ENCODE results near the gene WIPF3. TPM values are rescaled to one million over a fixed set of nuclear protein-coding genes. Genes with fewer than 3 reads are reported as not detected.

WIPF3 gene
- total and polyA plus RNA-seq, 2 of the 4 experiments (the other 2 are of a cell fraction), result not detected

- DNase-seq (no peak), ATAC-seq (ENCODE audit: low read depth) (no peak)
- Histone ChIP-seq H2AK5ac (ENCODE audit: low read depth, low read length) (no peak overlapping the region), H2AFZ (replicated peaks; ENCODE audit: low read length, poor library complexity) (no peak overlapping the region), H2BK20ac (ENCODE audit: low read depth, low read length) (no peak overlapping the region), H3K4me1 (ENCODE audit: control insufficient read depth, insufficient read depth, low read length) (no peaks in the 10 kb centered on the region), H2AK9ac (replicated peaks; ENCODE audit: low read depth, low read length, poor library complexity) (no peak overlapping the region), H3K27ac (ENCODE audit: insufficient read depth, low read length) (no peak overlapping the region), H3K4me3 (ENCODE audit: insufficient read depth, low read depth, low read length) (no peak overlapping the region), H3K4me2 (ENCODE audit: low read depth, low read length) (no peak overlapping the region), H2BK15ac (ENCODE audit: low read depth, low read length) (no peak overlapping the region), H2BK5ac (ENCODE audit: low read depth, low read length, poor library complexity, severe bottlenecking) (no peak overlapping the region), H4K20me1 (ENCODE audit: insufficient read depth, low read length) (no peaks in the 10 kb centered on the region), H3K18ac (ENCODE audit: low read depth, low read length) (no peak overlapping the region), H2BK120ac (ENCODE audit: low read depth, low read length) (no peak overlapping the region), H3K23ac (ENCODE audit: low read depth, low read length) (no peak overlapping the region), H4K91ac (ENCODE audit: insufficient read depth, low read depth, low read length) (no peak overlapping the region), H4K5ac (ENCODE audit: low read depth, low read length) (no peak overlapping the region), H4K8ac (ENCODE audit: low read depth in 2 of 2, low read length in 2 of 2) (no peak overlapping the region), H3K9me1 (ENCODE audit: insufficient read depth, low read length) (no peaks in the 10 kb centered on the region), H3K36me3 (ENCODE audit: control insufficient read depth, insufficient read depth, low read length) (no peaks in the 10 kb centered on the region), H3K9ac (ENCODE audit: low read depth, low read length) (no peak overlapping the region), H3K56ac (ENCODE audit: extremely low read depth, insufficient read depth, low read length) (no peak overlapping the region), H3K79me1 (ENCODE audit: low read depth in 1 of 2, low read length in 2 of 2) (no peaks in the 10 kb centered on the region), H3K14ac (replicated peaks; ENCODE audit: low read depth, low read length) (no peak overlapping the region), H3K4ac (ENCODE audit: low read depth, low read length) (no peak overlapping the region), H3K9me3 (ENCODE audit: control insufficient read depth, insufficient read depth, low read length) (no peaks in the 10 kb centered on the region), H3K27me3 (ENCODE audit: control insufficient read depth, insufficient read depth, low read length) (peaks cover 9% of the 10 kb centered on the region)
- in situ Hi-C loops (cut with MboI; ENCODE audit: low sequenced_read_pairs) (no loop called here), dilution Hi-C loops (cut with HindIII; ENCODE audit: low sequenced_read_pairs, unreplicated experiment) (no loop called here), intact Hi-C loops (cut with micrococcal nuclease) (no loop called here)
- 30% methylated on average over 4 of the region's 9 CpGs; no CpG with 5 or more reads in 1 of the 2 experiments for WGBS, 2 experiments (ENCODE audit: extremely low coverage in 2 of 2, insufficient read length in 1 of 2)
- BruUV-seq (replicated peaks), result no TSS peak
- no peak for TF ChIP-seq RFX5 (IDR thresholded peaks at IDR 0.05; ENCODE audit: low read depth, low read length)
- TF ChIP-seq MXI1 (IDR thresholded peaks at IDR 0.05; ENCODE audit: borderline replicate concordance, low read depth, low read length), result no peak
- no peak for TF ChIP-seq RCOR1 (IDR thresholded peaks at IDR 0.05; ENCODE audit: insufficient replicate concordance, low read length)
- no peak for TF ChIP-seq MAZ (IDR thresholded peaks at IDR 0.05; ENCODE audit: borderline replicate concordance, low read depth, low read length)
- no peak for TF ChIP-seq BHLHE40 (IDR thresholded peaks at IDR 0.05; ENCODE audit: low read depth, low read length)
- TF ChIP-seq CHD1 (IDR thresholded peaks at IDR 0.05; ENCODE audit: low read depth, low read length), result no peak
- TF ChIP-seq, protein P1, sequence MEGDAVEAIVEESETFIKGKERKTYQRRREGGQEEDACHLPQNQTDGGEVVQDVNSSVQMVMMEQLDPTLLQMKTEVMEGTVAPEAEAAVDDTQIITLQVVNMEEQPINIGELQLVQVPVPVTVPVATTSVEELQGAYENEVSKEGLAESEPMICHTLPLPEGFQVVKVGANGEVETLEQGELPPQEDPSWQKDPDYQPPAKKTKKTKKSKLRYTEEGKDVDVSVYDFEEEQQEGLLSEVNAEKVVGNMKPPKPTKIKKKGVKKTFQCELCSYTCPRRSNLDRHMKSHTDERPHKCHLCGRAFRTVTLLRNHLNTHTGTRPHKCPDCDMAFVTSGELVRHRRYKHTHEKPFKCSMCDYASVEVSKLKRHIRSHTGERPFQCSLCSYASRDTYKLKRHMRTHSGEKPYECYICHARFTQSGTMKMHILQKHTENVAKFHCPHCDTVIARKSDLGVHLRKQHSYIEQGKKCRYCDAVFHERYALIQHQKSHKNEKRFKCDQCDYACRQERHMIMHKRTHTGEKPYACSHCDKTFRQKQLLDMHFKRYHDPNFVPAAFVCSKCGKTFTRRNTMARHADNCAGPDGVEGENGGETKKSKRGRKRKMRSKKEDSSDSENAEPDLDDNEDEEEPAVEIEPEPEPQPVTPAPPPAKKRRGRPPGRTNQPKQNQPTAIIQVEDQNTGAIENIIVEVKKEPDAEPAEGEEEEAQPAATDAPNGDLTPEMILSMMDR (conservative IDR thresholded peaks at IDR 0.05; ENCODE audit: low read depth, low read length), result no peak
- no peak for TF ChIP-seq MAFK (IDR thresholded peaks at IDR 0.05; ENCODE audit: low read depth, low read length)
- TF ChIP-seq RAD21 (IDR thresholded peaks at IDR 0.05; ENCODE audit: low read length), result no peak
- no peak for TF ChIP-seq CEBPB (IDR thresholded peaks at IDR 0.05; ENCODE audit: low read depth, low read length)
- TF ChIP-seq, protein P2, sequence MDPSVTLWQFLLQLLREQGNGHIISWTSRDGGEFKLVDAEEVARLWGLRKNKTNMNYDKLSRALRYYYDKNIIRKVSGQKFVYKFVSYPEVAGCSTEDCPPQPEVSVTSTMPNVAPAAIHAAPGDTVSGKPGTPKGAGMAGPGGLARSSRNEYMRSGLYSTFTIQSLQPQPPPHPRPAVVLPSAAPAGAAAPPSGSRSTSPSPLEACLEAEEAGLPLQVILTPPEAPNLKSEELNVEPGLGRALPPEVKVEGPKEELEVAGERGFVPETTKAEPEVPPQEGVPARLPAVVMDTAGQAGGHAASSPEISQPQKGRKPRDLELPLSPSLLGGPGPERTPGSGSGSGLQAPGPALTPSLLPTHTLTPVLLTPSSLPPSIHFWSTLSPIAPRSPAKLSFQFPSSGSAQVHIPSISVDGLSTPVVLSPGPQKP (IDR thresholded peaks at IDR 0.05; ENCODE audit: borderline replicate concordance, low read depth, low read length), result no peak
- TF ChIP-seq NFE2L2 (IDR thresholded peaks at IDR 0.05; ENCODE audit: low read depth, low read length), result no peak
- TF ChIP-seq SMC3 (IDR thresholded peaks at IDR 0.05; ENCODE audit: low read depth, low read length), result no peak
- ChIA-PET POLR2A (ENCODE audit: unreplicated experiment) (no interaction called here), CTCF (no interaction called here)
Measured at GRCh38 chr7:29853789-29854188, 47.5 kb downstream of the WIPF3 start.

Data from IMR-90 (cell line).